ENCODE results near the gene ATAD2B. TPM values are rescaled to one million over a fixed set of nuclear protein-coding genes. Genes with fewer than 3 reads are reported as not detected.

Gene ATAD2B
- total and polyA plus RNA-seq, 2 of the 8 experiments (the other 6 are each of a cell fraction or from before 2014, with no cell fraction given): 3.4 to 16.1 TPM

GRCh38 chr2:23947350-23947749 is 20.4 kb upstream of the ATAD2B start:
- peaks cover 0 to 62% of the 10 kb centered on the region in 2 experiments; a peak in 2 of 4 replicates for H3K79me2 ChIP-seq (ENCODE audit: control insufficient read depth in 1 of 2, insufficient read depth in 2 of 2, low read length in 2 of 2)
- H3K36me3 ChIP-seq (ENCODE audit: control insufficient read depth in 2 of 4, insufficient read depth in 4 of 4, low read length in 3 of 4): no peaks in the 10 kb centered on the region
- H2BK5ac ChIP-seq (ENCODE audit: low read depth, low read length): no peak overlapping the region
- no peak overlapping the region for H3K18ac ChIP-seq (ENCODE audit: extremely low read depth, low read length)
- no peak overlapping the region for H3K4ac ChIP-seq (replicated peaks; ENCODE audit: insufficient read length, low read depth, low read length)
- H3K4me2 ChIP-seq (ENCODE audit: insufficient read depth in 1 of 2, low read depth in 2 of 2, low read length in 2 of 2): no peak overlapping the region
- H2BK15ac ChIP-seq (ENCODE audit: low read length): no peak overlapping the region
- H3K23me2 ChIP-seq (ENCODE audit: low read depth, low read length): no peaks in the 10 kb centered on the region
- no peak overlapping the region for H3K4me3 ChIP-seq (ENCODE audit: extremely low read depth in 1 of 4, insufficient read depth in 2 of 4, low read depth in 3 of 4, low read length in 4 of 4)
- H3K9ac ChIP-seq (replicated peaks in 1 of 4; ENCODE audit: extremely low read depth in 1 of 4, low read depth in 3 of 4, low read length in 3 of 4): no peak overlapping the region
- H3K14ac ChIP-seq (ENCODE audit: insufficient read length): no peak overlapping the region
- H2AFZ ChIP-seq (ENCODE audit: low read length): no peak overlapping the region
- no peaks in the 10 kb centered on the region for H3K27me3 ChIP-seq (replicated peaks in 1 of 4; ENCODE audit: control insufficient read depth in 3 of 4, extremely low read depth in 1 of 4, insufficient read depth in 3 of 4, low read length in 3 of 4)
- H2BK12ac ChIP-seq (ENCODE audit: low read depth, low read length): no peak overlapping the region
- FAIRE-seq: no peak
- ChIA-PET POLR2A (ENCODE audit: partially characterized antibody) (no interaction called here), CTCF (ENCODE audit: partially characterized antibody) (no interaction called here)
- H3K4me1 ChIP-seq (replicated peaks in 1 of 4; ENCODE audit: control insufficient read depth in 3 of 4, insufficient read depth in 4 of 4, low read length in 3 of 4): no peaks in the 10 kb centered on the region
- no peak overlapping the region for H3K27ac ChIP-seq (ENCODE audit: low read depth, low read length)
- H4K8ac ChIP-seq (ENCODE audit: extremely low read depth, insufficient read depth, low read length): no peak overlapping the region
- H3K56ac ChIP-seq (replicated peaks; ENCODE audit: insufficient read length, low read depth, low read length): no peak overlapping the region
- H3K23ac ChIP-seq (ENCODE audit: insufficient read length): no peak overlapping the region
- peaks cover 3 to 6% of the 10 kb centered on the region in 2 experiments for H4K20me1 ChIP-seq (replicated peaks in 1 of 2; ENCODE audit: control insufficient read depth in 1 of 2, insufficient read depth in 2 of 2, low read length in 2 of 2)
- H2AK5ac ChIP-seq (ENCODE audit: low read depth, low read length): no peak overlapping the region
- H2BK120ac ChIP-seq (replicated peaks; ENCODE audit: low read depth, low read length): no peak overlapping the region
- H4K5ac ChIP-seq (ENCODE audit: insufficient read length, low read depth, low read length): no peak overlapping the region
- 93% methylated on average over 2 of the region's 2 CpGs; no CpG with 5 or more reads in 1 of the 2 experiments for WGBS, 2 experiments (ENCODE audit: extremely low coverage in 1 of 2, insufficient coverage in 1 of 2, insufficient read length in 1 of 2, insufficient replicate concordance in 2 of 2, low coverage in 1 of 2, low lambda C conversion rate in 2 of 2, missing lambda C conversion rate in 1 of 2)
- no peak overlapping the region for H2BK20ac ChIP-seq (ENCODE audit: low read length)
- no peak overlapping the region for H4K91ac ChIP-seq (replicated peaks; ENCODE audit: insufficient read length, low read length)
- DNase-seq (ENCODE audit: low read depth in 1 of 2, low spot score in 2 of 2): no peak
- no peaks in the 10 kb centered on the region; the same call in 1 of the 2 replicates for H3K79me1 ChIP-seq (ENCODE audit: low read depth, low read length)
- H3K9me3 ChIP-seq (ENCODE audit: insufficient read depth in 2 of 2, low read depth in 1 of 2, low read length in 1 of 2): no peaks in the 10 kb centered on the region
- TF ChIP-seq RXRA (IDR thresholded peaks at IDR 0.05; ENCODE audit: insufficient read depth, low read depth, low read length): no peak
- TF ChIP-seq EP300 (IDR thresholded peaks at IDR 0.05; ENCODE audit: borderline replicate concordance in 1 of 2, low read depth in 2 of 2, low read length in 2 of 2): no peak
- no peak for TF ChIP-seq GTF2F1 (IDR thresholded peaks at IDR 0.05; ENCODE audit: borderline replicate concordance, low read depth, low read length)
- no peak for TF ChIP-seq NANOG (IDR thresholded peaks at IDR 0.05; ENCODE audit: insufficient read depth, low read depth, low read length, poor library complexity, severe bottlenecking)
- TF ChIP-seq SIN3A (conservative IDR thresholded peaks at IDR 0.05 in 1 of 2, IDR thresholded peaks at IDR 0.05 in 1 of 2; ENCODE audit: low read depth in 1 of 2, low read length in 2 of 2): no peak
- no peak for TF ChIP-seq CHD1 (IDR thresholded peaks at IDR 0.05; ENCODE audit: low read depth, low read length)

Data from H1 (cell line).